Measurements from ENCODE around the gene ATXN10. TPM values are rescaled to one million over a fixed set of nuclear protein-coding genes. Genes with fewer than 3 reads are reported as not detected.

The ATXN10 gene
- polyA plus RNA-seq, 3 donors, result 60.1 to 106 (median 92.4) TPM

GRCh38 chr22:45628515-45628914 is 43.1 kb upstream of the ATXN10 start:
- H3K27me3 ChIP-seq (ENCODE audit: control insufficient read depth in 2 of 2, insufficient read depth in 2 of 2, low read length in 2 of 2), result peaks cover 11 to 27% of the 10 kb centered on the region in 2 donors
- Mint-ChIP-seq H3K4me1 (peaks cover 29% of the 10 kb centered on the region), H3K27ac (peak overlapping the region in 1 of 7 donors; percentile 25), H3K9me3 (peaks cover 0 to 8% (median 1%) of the 10 kb centered on the region in 7 donors), H3K36me3 (no peaks in the 10 kb centered on the region), H3K4me3 (no peak overlapping the region), H3K27me3 (ENCODE audit: low read depth in 3 of 3) (peaks cover 33 to 50% (median 35%) of the 10 kb centered on the region in 3 donors)
- no peak overlapping the region for H2AFZ ChIP-seq (ENCODE audit: insufficient read depth, low read depth, low read length, poor library complexity, severe bottlenecking)
- no peaks in the 10 kb centered on the region for H3K9me3 ChIP-seq (replicated peaks in 1 of 2; ENCODE audit: control insufficient read depth in 1 of 2, insufficient read depth in 1 of 2, low read length in 2 of 2)
- no peak for DNase-seq
- peaks cover 16 to 20% of the 10 kb centered on the region in 2 donors for H3K4me1 ChIP-seq (ENCODE audit: control insufficient read depth in 1 of 2, insufficient read depth in 2 of 2, low read length in 2 of 2)
- H4K20me1 ChIP-seq (ENCODE audit: insufficient read depth, low read length), result no peaks in the 10 kb centered on the region
- WGBS (ENCODE audit: insufficient coverage), result 33% methylated on average over 2 of the region's 5 CpGs
- TF ChIP-seq, protein P1, sequence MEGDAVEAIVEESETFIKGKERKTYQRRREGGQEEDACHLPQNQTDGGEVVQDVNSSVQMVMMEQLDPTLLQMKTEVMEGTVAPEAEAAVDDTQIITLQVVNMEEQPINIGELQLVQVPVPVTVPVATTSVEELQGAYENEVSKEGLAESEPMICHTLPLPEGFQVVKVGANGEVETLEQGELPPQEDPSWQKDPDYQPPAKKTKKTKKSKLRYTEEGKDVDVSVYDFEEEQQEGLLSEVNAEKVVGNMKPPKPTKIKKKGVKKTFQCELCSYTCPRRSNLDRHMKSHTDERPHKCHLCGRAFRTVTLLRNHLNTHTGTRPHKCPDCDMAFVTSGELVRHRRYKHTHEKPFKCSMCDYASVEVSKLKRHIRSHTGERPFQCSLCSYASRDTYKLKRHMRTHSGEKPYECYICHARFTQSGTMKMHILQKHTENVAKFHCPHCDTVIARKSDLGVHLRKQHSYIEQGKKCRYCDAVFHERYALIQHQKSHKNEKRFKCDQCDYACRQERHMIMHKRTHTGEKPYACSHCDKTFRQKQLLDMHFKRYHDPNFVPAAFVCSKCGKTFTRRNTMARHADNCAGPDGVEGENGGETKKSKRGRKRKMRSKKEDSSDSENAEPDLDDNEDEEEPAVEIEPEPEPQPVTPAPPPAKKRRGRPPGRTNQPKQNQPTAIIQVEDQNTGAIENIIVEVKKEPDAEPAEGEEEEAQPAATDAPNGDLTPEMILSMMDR (IDR thresholded peaks at IDR 0.05), result no peak
- no peak overlapping the region for H3K4me3 ChIP-seq (replicated peaks in 1 of 3; ENCODE audit: low read depth in 2 of 3, low read length in 3 of 3)
- H3K36me3 ChIP-seq (replicated peaks in 1 of 2; ENCODE audit: control insufficient read depth in 1 of 2, insufficient read depth in 2 of 2, low read length in 2 of 2), result no peaks in the 10 kb centered on the region
- no peak overlapping the region for H3K9ac ChIP-seq (ENCODE audit: insufficient read depth, low read length, poor library complexity, severe bottlenecking)
- H3K79me2 ChIP-seq (ENCODE audit: insufficient read depth, low read length), result no peaks in the 10 kb centered on the region
- H3K4me2 ChIP-seq (replicated peaks; ENCODE audit: extremely low read depth, low read length, poor library complexity, severe bottlenecking), result no peak overlapping the region
- intact Hi-C loops (cut with micrococcal nuclease), result no loop called here
- no peak overlapping the region for H3K27ac ChIP-seq (ENCODE audit: low read depth in 1 of 2, low read length in 2 of 2)

DNA sequence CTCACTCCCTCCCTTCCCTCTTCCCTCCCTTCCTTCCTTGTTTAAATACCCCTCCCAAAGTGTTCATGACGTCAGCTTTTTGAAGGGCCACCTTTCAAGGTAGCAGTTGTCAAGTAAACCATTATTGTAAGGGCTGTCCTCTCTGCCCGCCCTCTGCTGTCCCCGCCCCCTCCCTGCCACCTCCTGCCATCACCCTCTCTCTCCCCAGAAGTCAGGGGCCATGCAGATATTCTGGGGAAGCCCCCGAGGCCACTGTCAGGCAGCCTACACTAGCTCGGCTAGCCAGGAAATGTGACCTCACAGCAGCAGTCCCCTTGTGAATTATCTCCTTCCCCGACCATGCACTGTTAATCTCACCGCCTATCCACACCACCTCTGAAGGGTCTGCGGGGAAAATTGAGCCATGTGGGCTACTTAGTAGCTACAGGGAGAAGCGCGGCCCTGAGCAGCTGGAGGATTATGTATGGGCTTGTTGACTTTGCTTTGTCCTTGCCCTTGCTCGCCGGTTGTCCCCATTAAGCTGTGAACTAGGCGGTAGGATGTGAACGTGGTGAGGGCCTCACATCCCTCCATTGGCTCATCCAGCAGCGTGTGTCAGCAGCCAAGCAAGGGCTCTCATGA is 42.1 kb upstream of the ATXN10 start:
- no peaks in the 10 kb centered on the region for H3K9me3 ChIP-seq (replicated peaks in 1 of 2; ENCODE audit: control insufficient read depth in 1 of 2, insufficient read depth in 1 of 2, low read length in 2 of 2)
- TF ChIP-seq, protein P1 (IDR thresholded peaks at IDR 0.05), result no peak
- DNase-seq, result no peak
- no peaks in the 10 kb centered on the region for H3K79me2 ChIP-seq (ENCODE audit: insufficient read depth, low read length)
- no peak overlapping the region for H3K4me3 ChIP-seq (replicated peaks in 1 of 3; ENCODE audit: low read depth in 2 of 3, low read length in 3 of 3)
- no peak overlapping the region for H2AFZ ChIP-seq (ENCODE audit: insufficient read depth, low read depth, low read length, poor library complexity, severe bottlenecking)
- intact Hi-C loops (cut with micrococcal nuclease), result no loop called here
- no peak overlapping the region for H3K27ac ChIP-seq (ENCODE audit: low read depth in 1 of 2, low read length in 2 of 2)
- H3K27me3 Mint-ChIP-seq (ENCODE audit: low read depth in 3 of 3), result peaks cover 41 to 59% (median 43%) of the 10 kb centered on the region in 3 donors
- peaks cover 9 to 10% of the 10 kb centered on the region in 2 donors for H3K4me1 ChIP-seq (ENCODE audit: control insufficient read depth in 1 of 2, insufficient read depth in 2 of 2, low read length in 2 of 2)
- H3K4me3 Mint-ChIP-seq, result peak overlapping the region in 1 of 2 donors; percentile 30
- no peak overlapping the region for H3K4me2 ChIP-seq (replicated peaks; ENCODE audit: extremely low read depth, low read length, poor library complexity, severe bottlenecking)
- H3K4me1 Mint-ChIP-seq, result peaks cover 19% of the 10 kb centered on the region
- no peak overlapping the region for H3K27ac Mint-ChIP-seq
- no peaks in the 10 kb centered on the region for H3K36me3 Mint-ChIP-seq
- no peaks in the 10 kb centered on the region for H4K20me1 ChIP-seq (ENCODE audit: insufficient read depth, low read length)
- no peak overlapping the region for H3K9ac ChIP-seq (ENCODE audit: insufficient read depth, low read length, poor library complexity, severe bottlenecking)
- no peaks in the 10 kb centered on the region for H3K36me3 ChIP-seq (replicated peaks in 1 of 2; ENCODE audit: control insufficient read depth in 1 of 2, insufficient read depth in 2 of 2, low read length in 2 of 2)
- H3K9me3 Mint-ChIP-seq, result peaks cover 0 to 8% (median 0%) of the 10 kb centered on the region in 7 donors
- H3K27me3 ChIP-seq (ENCODE audit: control insufficient read depth in 2 of 2, insufficient read depth in 2 of 2, low read length in 2 of 2), result peaks cover 11 to 37% of the 10 kb centered on the region in 2 donors
- WGBS (ENCODE audit: insufficient coverage), result 52% methylated on average over 6 of the region's 15 CpGs

All from CD14-positive monocyte (primary cell).